NCI-H2029 treated with DMSO at 0.1 percent for 48 hours (cell line): ENCODE results near the gene TRIM17.

Source experiments
- DNase-seq: peaks from one replicate; lab custom pipeline; 2025; lab: John Stamatoyannopoulos, UW

The TRIM17 gene

DNA sequence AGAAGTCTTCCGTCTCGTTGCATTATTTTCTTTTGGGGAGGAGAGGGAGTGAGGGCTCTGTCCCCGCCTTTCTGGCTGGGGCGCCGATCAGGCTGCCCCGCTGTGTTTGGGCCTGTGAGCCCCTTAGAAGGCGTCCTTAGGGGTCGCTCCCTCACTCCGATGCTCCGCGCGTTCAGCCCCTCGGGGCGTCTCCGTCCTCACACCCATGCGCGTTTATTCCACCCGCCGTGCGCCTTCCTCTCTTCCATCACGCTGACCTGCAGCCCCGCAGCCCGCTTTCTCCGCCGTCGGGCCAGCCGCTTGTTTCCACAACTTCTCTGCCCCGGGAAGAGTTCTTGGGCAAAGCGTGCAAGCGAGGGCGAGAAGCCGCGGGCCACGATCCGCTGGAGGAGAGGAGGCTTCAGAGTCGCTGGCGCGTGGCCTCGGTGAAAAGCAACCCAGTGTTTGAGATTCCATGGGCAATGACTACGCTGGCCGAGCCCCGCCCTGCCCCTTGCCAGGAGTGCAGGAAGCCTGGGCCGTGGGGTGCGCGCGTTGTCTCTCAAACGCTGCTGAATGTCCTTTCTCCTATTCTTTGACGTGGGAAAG is 37.7 kb downstream of the TRIM17 start:
- DNase-seq, result no peak

DNA sequence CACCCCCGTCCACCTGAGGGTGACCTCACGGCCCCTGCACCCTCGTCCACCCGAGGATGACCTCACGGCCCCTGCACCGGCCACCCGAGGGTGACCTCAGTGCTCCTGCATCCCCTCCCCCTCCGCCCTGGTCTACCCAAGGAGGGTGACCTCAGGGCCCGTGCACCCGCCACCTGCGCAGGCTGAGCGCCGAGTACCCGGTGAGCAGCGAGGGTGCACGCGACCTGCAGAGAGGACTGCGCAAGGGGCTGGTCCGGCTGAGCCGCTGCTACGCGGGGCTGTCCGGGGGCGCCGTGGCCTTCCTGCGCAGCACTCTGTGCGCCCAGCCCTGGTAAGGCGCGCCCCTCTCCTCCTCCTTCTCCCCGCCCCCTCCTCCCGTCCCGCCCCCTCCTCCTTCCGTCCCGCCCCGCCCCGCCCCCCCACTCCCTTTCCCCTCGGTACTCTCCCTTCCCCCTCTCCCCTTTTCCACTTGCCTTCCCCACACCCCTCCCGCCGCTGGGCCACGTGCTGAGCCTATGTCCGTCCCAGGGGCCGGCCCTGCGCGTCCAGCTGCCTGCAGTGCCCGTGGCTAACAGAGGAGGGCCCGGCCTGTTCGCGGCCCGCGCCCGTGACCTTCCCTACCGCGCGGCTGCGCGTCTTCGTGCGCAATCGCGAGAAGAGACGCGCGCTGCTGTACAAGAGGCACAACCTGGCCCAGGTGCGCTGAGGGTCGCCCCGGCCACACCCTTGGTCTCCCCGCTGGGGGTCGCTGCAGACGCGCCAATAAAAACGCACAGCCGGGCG is 38.4 kb downstream of the TRIM17 start:
- peak; percentile 1 for DNase-seq

DNA sequence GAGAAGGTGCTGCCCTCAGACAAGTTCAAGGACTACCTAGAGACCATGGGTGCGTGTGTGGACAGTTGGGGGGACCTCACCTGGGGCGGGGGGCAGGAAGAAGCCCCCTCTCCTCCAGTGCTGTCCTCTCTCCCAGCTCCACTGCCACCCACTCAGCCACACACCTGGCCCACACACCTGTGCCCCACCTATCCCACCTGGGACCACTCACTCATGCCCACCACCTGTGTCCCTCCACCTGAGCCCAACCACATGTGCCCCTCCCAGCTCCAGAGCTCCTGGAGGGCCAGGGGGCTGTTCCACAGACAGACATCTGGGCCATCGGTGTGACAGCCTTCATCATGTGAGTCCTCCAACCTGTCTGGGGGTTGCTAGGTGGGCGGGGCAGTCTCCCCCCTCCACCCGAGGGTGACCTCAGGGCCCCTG is 39.0 kb downstream of the TRIM17 start:
- no peak for DNase-seq

DNA sequence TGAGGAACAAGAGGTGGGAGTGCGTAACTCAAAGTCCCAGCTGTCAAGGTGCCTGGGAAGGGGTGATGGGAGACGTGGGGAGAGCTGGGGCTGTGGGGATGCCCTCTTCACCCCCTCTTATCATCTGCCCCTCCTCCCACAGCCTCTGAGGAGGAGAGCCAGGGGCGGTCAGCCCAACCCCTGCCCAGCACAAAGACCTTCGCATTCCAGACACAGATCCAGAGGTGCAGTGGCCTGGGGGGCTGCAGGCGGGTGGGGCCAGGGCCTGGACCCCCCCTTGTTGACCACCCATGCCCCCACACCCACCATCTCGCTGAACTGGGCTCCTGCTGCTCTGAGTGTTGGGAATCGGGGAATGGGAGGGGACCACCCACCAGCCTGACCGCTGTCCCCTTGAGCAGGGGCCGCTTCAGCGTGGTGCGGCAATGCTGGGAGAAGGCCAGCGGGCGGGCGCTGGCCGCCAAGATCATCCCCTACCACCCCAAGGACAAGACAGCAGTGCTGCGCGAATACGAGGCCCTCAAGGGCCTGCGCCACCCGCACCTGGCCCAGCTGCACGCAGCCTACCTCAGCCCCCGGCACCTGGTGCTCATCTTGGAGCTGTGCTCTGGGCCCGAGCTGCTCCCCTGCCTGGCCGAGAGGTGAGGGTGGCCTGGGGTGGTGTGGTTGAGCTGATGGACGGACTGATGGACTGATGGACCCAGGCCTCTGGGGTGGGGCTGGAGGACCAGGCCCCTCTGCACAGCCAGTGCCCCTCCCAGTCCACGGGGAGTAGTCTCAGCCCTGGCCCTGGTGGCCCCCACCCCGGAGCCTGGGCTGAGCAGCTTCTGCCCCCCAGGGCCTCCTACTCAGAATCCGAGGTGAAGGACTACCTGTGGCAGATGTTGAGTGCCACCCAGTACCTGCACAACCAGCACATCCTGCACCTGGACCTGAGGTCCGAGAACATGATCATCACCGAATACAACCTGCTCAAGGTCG is 39.7 kb downstream of the TRIM17 start:
- no peak for DNase-seq

DNA sequence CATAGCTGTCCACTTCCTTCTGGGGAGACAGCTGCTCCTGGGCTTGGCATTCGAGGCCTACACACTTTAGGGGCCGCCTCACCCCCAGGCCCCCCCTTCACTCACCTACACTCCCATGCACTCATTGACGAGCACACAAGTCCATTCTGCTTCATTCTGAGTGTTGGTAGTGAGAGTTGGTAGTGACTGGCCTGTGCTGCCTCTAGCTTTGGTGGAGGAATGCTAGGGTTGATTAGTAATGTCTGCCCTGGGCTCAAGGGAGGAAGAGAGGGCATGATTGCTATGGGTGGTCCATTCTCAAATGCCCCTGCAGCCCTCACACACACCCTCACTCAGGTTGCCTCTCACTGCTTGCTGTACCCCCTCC is 40.4 kb downstream of the TRIM17 start:
- no peak for DNase-seq

DNA sequence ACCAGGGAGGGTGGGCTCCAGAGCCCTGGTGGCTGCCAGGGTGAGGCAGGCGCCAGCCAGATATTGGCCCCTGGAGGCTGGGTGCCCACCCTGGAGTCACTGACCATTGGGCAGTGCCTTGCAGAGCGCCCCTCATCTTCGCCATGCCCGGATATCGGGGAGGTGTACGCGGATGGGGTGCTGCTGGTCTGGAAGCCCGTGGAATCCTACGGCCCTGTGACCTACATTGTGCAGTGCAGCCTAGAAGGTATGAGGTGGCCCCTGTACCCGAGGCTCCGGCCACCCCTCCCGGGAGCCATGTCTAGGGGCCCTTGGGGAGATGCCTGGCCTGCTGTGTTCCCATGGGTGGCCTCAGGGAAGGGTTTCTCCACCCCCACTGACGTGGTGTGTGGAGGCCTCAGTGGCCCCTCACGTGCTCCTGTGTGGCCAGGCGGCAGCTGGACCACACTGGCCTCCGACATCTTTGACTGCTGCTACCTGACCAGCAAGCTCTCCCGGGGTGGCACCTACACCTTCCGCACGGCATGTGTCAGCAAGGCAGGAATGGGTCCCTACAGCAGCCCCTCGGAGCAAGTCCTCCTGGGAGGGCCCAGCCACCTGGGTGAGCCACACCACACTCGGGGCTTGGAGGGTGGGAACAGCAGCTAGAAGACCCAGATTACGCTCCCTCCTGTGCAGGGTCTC is 40.9 kb downstream of the TRIM17 start:
- no peak for DNase-seq

DNA sequence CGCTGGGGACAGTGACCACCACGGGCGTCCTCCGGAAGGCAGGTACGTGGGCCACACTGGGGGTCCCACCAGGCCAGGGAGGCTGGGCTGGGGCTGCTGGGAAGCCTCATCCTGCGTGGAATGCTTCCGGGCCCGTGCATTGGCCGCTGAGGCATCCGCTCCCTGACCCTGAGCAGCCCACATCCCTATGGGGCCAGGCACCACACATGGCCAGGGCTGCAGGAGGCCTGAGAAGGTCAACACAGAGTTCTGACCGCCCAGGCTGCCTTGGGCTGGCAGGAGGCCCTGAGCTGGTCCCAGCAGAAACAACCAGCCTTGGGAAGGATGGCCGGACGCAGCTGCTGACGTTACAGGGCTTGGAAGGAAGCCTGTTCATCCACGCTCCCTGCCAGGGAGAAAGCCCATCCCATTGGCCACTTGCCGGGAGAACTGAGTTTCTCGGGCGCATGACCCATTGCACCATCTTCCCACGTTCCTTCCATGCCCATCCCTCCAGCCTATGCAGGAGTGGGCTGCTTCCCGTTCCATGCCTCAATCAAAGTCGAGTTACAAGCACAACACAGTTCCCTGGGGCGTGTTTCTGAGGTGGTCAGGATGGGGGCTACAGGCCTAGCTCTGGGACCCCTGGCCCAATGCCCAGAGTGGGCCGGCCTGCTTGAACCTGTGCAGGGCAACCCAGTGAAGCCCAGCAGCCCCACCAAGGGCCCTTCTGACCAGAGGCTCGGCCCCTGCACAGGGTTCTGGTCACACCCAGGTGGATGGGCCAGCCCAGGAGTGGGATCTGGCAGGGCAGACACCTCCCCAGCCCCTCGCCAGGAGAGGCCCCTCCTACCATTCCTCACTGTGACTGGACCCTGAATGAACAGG is 41.7 kb downstream of the TRIM17 start:
- no peak for DNase-seq

DNA sequence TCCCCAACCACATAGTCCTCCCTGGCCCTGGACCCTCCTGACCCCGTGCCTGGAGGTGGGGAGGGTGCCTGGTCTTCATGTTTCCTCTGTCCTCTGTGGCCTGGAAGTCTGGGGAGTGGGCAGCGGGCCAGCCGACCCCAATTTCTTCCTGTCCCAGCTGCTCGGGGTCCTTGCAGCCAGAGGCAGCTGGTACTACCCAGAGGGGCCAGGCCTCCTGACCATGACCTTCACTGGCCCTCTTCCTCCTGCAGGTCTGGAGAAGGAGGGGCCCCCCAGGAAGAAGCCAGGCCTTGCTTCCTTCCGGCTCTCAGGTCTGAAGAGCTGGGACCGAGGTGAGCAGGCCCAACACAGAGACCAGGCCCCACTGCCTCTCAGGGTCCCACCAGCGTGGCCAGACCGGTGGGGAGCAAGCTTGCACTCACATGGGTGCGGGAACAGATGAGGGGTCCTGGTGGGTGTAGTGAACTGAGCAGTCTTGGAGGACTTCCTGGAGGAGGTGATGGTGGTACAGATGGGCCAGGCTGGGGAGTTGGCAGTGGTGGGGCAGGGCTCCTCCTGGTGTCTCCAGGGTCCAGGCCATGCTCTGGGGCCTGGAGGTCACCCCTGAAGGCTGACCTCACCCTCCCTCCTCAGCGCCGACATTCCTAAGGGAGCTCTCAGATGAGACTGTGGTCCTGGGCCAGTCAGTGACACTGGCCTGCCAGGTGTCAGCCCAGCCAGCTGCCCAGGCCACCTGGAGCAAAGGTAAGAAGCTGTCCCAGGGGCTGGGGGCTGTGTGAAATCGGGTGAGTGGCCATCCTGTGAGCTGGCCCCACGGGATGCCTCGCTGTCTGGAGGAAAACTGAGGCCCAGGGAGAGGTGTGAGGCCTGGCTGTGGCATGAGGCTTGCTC is 42.7 kb downstream of the TRIM17 start:
- DNase-seq, result no peak

DNA sequence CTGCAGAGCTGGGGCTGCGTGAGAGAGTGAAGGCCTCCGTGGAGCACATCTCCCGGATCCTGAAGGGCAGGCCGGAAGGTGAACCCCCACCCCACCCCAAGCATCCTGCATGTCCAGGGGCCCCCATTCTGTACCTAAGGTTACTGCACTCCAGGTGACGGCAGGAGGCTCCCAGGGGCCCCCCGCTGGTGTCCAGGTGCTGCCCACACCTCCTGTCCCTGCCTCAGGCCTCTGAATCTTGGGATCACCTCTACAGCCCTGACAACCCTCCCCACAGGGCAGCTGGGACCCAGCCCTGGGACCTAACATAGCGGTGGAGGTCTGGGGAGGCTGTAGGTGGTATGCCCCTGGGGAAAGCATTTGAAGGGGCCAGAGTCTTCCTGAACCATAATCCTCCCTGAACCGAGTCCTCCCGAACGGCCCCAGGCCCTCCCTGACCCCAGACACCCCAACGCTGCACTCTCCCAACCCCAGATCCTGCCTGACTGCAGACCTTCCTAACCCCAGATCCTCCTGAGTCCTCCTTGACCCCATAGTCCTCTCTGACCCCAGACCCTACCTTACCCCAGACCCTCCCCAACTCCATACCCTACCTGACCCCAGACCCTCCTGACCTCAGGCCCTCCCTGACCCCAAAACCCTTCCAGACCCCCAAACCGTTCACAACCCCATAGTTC is 43.5 kb downstream of the TRIM17 start:
- no peak for DNase-seq

DNA sequence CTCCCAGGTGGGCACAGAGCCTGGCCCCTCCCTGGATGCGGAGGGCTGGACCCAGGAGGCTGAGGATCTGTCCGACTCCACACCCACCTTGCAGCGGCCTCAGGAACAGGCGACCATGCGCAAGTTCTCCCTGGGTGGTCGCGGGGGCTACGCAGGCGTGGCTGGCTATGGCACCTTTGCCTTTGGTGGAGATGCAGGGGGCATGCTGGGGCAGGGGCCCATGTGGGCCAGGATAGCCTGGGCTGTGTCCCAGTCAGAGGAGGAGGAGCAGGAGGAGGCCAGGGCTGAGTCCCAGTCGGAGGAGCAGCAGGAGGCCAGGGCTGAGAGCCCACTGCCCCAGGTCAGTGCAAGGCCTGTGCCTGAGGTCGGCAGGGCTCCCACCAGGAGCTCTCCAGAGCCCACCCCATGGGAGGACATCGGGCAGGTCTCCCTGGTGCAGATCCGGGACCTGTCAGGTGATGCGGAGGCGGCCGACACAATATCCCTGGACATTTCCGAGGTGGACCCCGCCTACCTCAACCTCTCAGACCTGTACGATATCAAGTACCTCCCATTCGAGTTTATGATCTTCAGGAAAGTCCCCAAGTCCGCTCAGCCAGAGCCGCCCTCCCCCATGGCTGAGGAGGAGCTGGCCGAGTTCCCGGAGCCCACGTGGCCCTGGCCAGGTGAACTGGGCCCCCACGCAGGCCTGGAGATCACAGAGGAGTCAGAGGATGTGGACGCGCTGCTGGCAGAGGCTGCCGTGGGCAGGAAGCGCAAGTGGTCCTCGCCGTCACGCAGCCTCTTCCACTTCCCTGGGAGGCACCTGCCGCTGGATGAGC is 44.3 kb downstream of the TRIM17 start:
- DNase-seq, result no peak

DNA sequence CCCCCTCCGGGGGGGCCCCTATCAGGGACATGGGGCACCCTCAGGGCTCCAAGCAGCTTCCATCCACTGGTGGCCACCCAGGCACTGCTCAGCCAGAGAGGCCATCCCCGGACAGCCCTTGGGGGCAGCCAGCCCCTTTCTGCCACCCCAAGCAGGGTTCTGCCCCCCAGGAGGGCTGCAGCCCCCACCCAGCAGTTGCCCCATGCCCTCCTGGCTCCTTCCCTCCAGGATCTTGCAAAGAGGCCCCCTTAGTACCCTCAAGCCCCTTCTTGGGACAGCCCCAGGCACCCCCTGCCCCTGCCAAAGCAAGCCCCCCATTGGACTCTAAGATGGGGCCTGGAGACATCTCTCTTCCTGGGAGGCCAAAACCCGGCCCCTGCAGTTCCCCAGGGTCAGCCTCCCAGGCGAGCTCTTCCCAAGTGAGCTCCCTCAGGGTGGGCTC is 44.9 kb downstream of the TRIM17 start:
- no peak for DNase-seq

DNA sequence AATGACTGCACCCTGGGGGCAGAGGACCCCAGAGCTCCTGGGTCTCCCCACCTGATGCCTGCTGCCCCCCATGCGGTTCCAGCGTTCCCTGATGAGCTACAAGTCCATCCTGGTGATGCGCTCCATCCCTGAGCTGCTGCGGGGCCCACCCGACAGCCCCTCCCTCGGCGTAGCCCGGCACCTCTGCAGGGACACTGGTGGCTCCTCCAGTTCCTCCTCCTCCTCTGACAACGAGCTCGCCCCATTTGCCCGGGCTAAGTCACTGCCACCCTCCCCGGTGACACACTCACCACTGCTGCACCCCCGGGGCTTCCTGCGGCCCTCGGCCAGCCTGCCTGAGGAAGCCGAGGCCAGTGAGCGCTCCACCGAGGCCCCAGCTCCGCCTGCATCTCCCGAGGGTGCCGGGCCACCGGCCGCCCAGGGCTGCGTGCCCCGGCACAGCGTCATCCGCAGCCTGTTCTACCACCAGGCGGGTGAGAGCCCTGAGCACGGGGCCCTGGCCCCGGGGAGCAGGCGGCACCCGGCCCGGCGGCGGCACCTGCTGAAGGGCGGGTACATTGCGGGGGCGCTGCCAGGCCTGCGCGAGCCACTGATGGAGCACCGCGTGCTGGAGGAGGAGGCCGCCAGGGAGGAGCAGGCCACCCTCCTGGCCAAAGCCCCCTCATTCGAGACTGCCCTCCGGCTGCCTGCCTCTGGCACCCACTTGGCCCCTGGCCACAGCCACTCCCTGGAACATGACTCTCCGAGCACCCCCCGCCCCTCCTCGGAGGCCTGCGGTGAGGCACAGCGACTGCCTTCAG is 45.5 kb downstream of the TRIM17 start:
- DNase-seq, result no peak

DNA sequence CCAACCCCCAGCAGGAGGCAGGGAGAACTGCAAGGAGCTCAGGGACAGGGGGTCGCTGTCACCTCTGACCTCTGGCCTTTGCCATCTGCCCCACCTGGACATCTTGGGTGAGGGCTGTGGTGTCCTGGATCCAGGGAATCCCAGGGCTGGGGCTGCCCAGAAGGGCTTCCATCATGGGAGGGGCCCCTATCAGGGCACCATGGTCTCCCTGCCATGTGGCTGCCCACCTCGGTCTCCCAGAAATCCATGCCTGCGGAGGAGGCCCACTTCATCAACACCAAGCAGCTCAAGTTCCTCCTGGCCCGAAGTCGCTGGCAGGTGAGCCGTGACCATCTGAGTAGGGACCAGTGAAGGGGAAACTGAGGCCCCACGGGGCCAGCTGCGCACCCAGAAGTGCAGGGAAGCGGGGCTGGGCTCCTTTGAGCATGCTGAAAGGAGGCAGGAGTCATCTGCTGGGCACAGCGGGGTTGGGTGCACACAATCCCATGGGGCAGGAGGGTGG is 46.2 kb downstream of the TRIM17 start:
- DNase-seq, result no peak

DNA sequence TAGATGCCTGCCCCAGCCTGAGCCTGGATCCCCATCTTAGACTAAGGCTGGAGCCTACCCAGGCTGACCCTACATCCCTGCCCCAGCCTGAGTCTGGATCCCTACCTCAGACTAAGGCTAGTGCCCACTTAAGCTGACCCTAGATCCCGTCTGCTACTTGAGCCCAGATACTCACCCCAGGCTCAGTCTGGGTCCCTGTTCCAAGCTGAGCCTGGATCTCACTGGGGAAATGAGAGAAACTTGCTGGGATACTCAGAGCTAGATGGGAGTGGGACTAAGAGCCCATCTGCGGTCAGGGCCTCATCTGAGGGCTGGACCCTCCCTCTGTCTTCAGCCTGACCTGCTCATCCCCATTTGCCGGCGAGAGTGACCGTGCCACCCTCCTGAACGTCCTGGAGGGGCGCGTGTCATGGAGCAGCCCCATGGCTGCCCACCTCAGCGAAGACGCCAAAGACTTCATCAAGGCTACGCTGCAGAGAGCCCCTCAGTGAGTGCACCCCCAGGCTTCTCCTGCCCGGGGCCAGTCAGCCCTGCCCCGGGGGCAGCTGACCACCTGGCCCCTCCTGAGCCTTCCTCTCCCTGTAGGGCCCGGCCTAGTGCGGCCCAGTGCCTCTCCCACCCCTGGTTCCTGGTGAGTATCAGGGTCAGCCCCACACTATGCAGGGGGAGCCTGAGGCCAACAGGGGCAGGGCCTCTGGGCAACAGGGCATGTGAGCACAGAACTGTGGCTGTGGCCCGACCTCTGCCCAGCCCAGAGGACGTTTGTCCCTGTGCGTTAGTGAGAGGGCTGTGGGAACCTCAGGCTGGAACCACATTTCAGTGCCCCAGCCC is 46.8 kb downstream of the TRIM17 start:
- DNase-seq, result no peak

DNA sequence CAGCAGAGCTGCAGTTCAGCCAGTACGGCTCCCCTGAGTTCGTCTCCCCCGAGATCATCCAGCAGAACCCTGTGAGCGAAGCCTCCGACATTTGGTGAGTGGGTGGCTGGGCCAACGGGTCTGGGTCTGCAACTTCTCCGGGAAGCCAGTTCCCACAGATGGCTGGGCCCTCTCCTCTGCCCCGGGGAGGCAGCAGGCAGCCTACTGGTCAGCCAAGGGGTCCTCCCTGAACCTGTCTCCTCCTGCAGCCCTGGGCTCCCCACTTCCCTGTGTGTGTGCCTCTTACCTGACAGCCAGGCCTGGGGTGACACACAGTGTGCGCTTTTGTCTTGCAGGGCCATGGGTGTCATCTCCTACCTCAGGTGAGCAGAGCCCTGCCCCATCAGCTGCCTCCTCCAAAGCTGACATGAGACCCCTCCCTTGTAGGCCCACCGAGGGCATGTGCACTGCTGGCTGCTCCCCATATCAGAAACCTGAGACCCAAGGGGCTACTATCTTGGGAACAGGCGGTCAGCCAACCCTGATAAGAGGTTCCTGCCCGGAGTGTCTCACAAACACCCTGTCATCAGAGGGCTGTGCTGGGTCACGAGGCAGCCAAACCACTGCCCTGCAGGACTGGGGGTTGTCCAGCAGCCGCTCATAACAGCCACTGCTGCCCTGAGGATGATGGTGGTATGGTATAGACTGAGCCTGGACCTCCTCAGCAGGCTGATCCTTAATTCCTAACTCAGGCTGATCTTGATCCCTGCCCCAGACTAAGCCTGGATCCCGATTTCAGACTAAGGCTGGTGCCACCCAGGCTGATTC is 47.7 kb downstream of the TRIM17 start:
- DNase-seq, result no peak
